HG03378 (cell line): ENCODE data around the gene PANX2.

Experiments
- ATAC-seq: cut with Tn5 transposase; IDR thresholded peaks from one replicate; pipeline ENCODE4 v1.9.1; 2021; ENCODE audit warnings: mild to moderate bottlenecking, moderate library complexity; ENCODE audit not compliant: unreplicated experiment

The PANX2 gene

GRCh38 chr22:50211147-50211546, 40.6 kb downstream of the PANX2 start:
- ATAC-seq: no peak

- ATAC-seq: no peak
These were observed 42.7 kb downstream of the PANX2 start for GRCh38 chr22:50213263-50213662.

GRCh38 chr22:50215297-50216054, 44.9 kb downstream of the PANX2 start:
- ATAC-seq: no peak

GRCh38 chr22:50216055-50216683, 45.6 kb downstream of the PANX2 start:
- no peak for ATAC-seq

GRCh38 chr22:50216684-50217520, 46.4 kb downstream of the PANX2 start:
- no peak for ATAC-seq

GRCh38 chr22:50217543-50218152, 47.1 kb downstream of the PANX2 start:
- ATAC-seq: no peak

- no peak for ATAC-seq
These were observed 47.8 kb downstream of the PANX2 start for GRCh38 chr22:50218153-50218995.

- no peak for ATAC-seq
These were observed 48.6 kb downstream of the PANX2 start for GRCh38 chr22:50218996-50219727.

GRCh38 chr22:50219800-50220602, 49.5 kb downstream of the PANX2 start:
- ATAC-seq: no peak

GRCh38 chr22:50220603-50221409, 50.3 kb downstream of the PANX2 start:
- no peak for ATAC-seq

GRCh38 chr22:50221410-50222300, 51.1 kb downstream of the PANX2 start:
- ATAC-seq: no peak

- no peak for ATAC-seq
These were observed 52.0 kb downstream of the PANX2 start for GRCh38 chr22:50222508-50222907.

- ATAC-seq: no peak
These were observed 53.5 kb downstream of the PANX2 start for GRCh38 chr22:50224071-50224470.

- ATAC-seq: no peak
These were observed 54.9 kb downstream of the PANX2 start for GRCh38 chr22:50225200-50225969.

GRCh38 chr22:50226063-50226874, 55.7 kb downstream of the PANX2 start:
- ATAC-seq: no peak

- ATAC-seq: no peak
These were observed 56.3 kb downstream of the PANX2 start for GRCh38 chr22:50226875-50227165.
